D721Med (cell line): Measurements from ENCODE around the gene SYNCRIP.

Source experiments
- DNase-seq: peaks from one replicate; pipeline ENCODE4 v3.0.0; 2011; ENCODE audit warnings: low spot score; ENCODE audit not compliant: insufficient read length
- FAIRE-seq: peaks from 2 replicates; lab custom pipeline; 2011; peaks lifted over from hg19 to GRCh38; lab: Jason Lieb, UNC
- TF ChIP-seq, protein P1 (sequence below): IDR thresholded peaks from 2 replicates; pipeline ENCODE4 v1.5.1; 2012; ENCODE audit warnings: mild to moderate bottlenecking, control low read depth; ENCODE audit not compliant: insufficient read depth; ENCODE audit errors: missing control alignments

SYNCRIP gene

DNA sequence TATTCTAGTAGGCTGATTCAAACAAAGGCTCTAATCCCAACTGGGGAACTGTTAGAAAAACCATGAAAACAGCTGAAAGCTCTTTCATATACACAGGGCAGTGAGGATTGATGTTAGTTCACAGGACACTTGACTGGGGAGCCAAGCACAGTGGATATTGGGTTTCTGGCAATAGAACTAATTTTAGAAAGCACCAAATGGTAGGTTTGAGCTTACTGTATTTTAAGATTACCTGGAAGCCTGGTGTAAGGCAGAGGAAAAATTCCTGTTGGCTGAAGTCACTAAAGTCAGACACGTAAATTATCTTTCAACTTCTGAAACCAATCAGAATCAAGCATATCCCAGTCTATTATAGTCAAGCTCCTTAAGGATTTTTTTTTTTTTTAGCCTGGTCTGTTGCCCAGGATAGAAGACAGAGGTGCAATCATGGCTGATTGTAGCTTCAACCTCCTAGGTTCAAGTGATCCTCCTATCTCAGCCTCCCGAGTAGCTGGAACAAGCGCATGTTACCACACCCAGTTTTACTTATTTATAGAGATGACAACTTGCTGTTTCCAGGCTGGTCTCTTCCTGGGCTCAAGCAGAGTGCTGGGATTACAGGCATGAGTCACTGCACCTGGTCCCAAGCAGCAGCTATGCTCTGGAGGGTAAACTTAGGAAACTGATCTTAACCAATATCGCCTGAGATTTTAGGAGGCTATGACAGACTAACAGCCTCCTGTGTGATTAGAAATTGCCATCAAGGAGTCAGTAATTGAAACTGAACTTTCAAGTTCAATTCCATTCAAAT lies 32.5 kb upstream of the SYNCRIP start:
- TF ChIP-seq, protein P1, sequence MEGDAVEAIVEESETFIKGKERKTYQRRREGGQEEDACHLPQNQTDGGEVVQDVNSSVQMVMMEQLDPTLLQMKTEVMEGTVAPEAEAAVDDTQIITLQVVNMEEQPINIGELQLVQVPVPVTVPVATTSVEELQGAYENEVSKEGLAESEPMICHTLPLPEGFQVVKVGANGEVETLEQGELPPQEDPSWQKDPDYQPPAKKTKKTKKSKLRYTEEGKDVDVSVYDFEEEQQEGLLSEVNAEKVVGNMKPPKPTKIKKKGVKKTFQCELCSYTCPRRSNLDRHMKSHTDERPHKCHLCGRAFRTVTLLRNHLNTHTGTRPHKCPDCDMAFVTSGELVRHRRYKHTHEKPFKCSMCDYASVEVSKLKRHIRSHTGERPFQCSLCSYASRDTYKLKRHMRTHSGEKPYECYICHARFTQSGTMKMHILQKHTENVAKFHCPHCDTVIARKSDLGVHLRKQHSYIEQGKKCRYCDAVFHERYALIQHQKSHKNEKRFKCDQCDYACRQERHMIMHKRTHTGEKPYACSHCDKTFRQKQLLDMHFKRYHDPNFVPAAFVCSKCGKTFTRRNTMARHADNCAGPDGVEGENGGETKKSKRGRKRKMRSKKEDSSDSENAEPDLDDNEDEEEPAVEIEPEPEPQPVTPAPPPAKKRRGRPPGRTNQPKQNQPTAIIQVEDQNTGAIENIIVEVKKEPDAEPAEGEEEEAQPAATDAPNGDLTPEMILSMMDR = no peak
- DNase-seq (no peak), FAIRE-seq (no peak)

- TF ChIP-seq, protein P1 = no peak
- FAIRE-seq = no peak
- DNase-seq = no peak
Observed at GRCh38 chr6:85674604-85675003, 31.9 kb upstream of the SYNCRIP start.

- DNase-seq (no peak), FAIRE-seq (no peak)
- TF ChIP-seq, protein P1 = no peak
Observed at GRCh38 chr6:85673198-85674139, 30.8 kb upstream of the SYNCRIP start.

DNA sequence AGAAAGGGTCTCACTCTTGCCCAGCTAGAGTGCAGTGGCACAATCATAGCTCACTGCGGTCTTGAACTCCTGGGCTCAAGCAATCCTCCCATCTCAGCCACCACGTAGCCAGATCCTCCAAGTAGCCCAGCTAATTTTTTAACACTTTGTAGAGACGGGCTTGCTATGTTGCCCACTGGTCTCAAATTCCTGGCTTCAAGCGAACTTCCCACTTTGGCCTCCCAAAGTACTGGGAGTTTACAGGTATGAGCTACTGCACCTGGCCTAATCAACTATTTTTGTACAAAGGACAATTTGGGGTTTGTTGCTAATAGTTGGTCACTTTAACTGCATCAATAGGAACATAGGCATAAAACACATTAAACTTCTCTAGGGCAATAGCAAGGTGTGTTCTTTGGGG lies 29.9 kb upstream of the SYNCRIP start:
- DNase-seq = no peak
- TF ChIP-seq, protein P1 = no peak
- no peak for FAIRE-seq

- no peak for FAIRE-seq
- TF ChIP-seq, protein P1 = no peak
- DNase-seq = no peak
Observed at GRCh38 chr6:85672050-85672449, 29.4 kb upstream of the SYNCRIP start.

DNA sequence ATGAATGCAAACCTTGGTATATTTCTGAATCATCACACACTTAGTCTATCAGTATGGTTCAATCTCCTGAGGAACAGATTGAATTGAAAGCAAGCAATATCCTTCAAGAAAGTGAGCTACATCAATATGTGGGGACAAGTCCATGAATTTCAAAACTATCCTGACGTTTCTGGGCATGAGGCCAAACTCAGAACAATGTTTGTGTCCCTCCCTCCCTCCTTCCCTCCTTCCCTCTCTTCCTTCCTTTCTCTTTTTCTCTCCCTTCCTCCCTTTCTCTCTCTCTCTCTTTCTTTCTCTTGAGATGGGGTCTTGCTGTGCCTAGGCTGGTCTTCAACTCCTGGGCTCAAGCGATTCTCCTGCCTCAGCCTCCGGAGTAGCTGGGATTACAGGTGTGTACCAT lies 27.9 kb upstream of the SYNCRIP start:
- FAIRE-seq (no peak), DNase-seq (no peak)
- TF ChIP-seq, protein P1 = no peak
